GM12874 (cell line): ENCODE data around the gene PLEKHJ1.

ENCODE experiments used
- TF ChIP-seq, protein P1 (sequence below): IDR thresholded peaks from 2 replicates; pipeline ENCODE4 v1.5.1; 2011; ENCODE audit warnings: low read depth, mild to moderate bottlenecking, control low read depth, low read length, moderate library complexity; ENCODE audit not compliant: insufficient read depth

PLEKHJ1 gene

DNA sequence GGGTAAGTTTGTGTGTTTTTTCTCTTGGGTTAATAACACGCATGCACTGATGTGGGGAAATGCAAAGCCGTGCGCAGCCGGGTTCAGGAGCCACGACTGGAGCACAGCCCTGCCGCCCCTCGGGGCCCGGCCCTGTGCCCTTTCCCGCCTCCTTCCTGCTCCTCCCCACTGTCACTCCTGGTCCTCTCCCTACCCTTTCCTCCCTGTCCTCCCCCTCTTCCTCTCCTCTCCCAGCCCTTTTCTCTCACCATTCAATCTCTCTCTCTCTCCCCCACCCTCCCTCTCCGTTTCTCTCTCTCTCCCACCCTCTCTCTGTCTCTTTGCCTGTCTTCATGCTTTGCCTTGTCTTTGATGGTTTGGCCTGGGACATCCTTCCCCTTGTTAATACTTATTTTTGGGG, 27.2 kb downstream of the PLEKHJ1 start:
- TF ChIP-seq, protein P1, sequence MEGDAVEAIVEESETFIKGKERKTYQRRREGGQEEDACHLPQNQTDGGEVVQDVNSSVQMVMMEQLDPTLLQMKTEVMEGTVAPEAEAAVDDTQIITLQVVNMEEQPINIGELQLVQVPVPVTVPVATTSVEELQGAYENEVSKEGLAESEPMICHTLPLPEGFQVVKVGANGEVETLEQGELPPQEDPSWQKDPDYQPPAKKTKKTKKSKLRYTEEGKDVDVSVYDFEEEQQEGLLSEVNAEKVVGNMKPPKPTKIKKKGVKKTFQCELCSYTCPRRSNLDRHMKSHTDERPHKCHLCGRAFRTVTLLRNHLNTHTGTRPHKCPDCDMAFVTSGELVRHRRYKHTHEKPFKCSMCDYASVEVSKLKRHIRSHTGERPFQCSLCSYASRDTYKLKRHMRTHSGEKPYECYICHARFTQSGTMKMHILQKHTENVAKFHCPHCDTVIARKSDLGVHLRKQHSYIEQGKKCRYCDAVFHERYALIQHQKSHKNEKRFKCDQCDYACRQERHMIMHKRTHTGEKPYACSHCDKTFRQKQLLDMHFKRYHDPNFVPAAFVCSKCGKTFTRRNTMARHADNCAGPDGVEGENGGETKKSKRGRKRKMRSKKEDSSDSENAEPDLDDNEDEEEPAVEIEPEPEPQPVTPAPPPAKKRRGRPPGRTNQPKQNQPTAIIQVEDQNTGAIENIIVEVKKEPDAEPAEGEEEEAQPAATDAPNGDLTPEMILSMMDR = no peak

GRCh38 chr19:2207991-2208860, 27.9 kb downstream of the PLEKHJ1 start:
- TF ChIP-seq, protein P1 = peak; percentile 34; the same call in 1 of the 2 replicates

GRCh38 chr19:2207008-2207407, 29.1 kb downstream of the PLEKHJ1 start:
- TF ChIP-seq, protein P1 = no peak

GRCh38 chr19:2202366-2202765, 33.8 kb downstream of the PLEKHJ1 start:
- TF ChIP-seq, protein P1 = no peak

- TF ChIP-seq, protein P1 = no peak
Measured at GRCh38 chr19:2201473-2202148, 34.5 kb downstream of the PLEKHJ1 start.

- TF ChIP-seq, protein P1 = no peak
Measured at GRCh38 chr19:2199861-2200623, 36.1 kb downstream of the PLEKHJ1 start.

GRCh38 chr19:2199215-2199614, 36.9 kb downstream of the PLEKHJ1 start:
- TF ChIP-seq, protein P1 = peak; percentile 44
